ENCODE results near the gene RAB5B.
"Not testable (repeated sequence)": the region's sequence is repeated elsewhere in the genome, so short reads cannot be mapped to it uniquely, and the experiment has no call there.

The RAB5B gene

DNA sequence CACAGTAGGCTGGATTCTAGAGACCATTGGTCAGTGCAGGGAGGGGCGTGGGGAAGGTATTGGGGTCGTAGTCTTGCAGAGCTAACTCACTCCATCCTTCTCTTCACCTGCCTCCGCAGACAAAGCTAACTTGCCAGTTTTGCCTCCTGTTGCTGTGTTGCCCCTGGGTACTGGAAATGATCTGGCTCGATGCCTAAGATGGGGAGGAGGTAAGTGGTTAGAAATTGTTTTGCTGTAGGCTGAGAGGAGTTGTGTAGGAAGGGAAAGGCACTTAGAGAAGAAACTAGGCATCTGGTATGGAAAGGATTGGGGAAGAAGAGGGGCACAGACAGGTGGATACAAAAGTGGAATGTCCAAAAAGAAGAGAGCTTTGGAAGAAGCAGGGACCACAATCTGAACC is 31.8 kb upstream of the RAB5B start:
- no peak for DNase-seq (ENCODE audit: low read depth)

DNA sequence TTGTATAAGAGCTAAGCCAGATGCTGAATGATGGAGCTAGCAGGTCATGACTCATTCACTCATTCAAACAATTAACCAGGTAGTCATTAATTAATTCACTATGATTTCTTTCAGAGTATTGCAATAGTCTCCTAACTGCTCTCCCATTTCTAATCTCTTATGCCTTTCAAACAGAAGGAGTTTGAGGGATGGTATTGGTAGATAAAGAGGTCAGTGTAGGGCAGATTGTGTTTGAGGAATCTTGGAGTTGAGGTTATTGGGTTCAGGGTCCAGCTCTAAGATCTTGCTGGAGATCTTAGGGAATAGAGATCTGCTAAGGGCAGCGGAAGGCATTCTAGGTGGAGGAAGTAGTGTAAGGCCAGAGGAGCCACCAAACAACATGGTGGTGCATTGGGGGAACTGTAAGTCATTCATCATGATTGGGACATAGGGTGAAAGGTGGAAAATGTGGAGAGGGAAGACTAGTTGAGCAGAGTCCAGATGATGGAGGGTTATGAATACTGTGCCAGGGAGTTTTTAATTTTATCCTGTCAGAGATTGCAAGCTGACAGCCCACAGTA is 31.2 kb upstream of the RAB5B start:
- DNase-seq (ENCODE audit: low read depth), result no peak

DNA sequence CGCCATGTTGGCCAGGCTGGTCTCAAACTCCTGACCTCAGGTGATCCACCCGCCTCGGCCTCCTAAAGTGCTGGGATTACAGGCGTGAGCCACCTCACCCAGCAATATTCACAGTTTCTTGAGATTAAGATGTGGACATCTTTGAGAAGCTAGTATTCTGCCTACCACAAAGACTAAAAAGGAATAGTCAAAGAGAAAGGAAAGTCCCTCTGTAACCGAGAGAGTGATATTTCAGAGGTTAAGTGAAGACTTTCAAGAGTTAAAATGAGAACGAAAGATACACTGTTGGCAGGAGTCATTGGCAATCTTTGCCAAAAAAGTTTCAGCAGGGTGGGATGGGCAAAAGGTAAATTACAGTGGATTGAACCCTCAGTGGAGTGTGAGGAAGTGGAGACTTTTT is 27.3 kb upstream of the RAB5B start:
- DNase-seq (ENCODE audit: low read depth), result no peak

DNA sequence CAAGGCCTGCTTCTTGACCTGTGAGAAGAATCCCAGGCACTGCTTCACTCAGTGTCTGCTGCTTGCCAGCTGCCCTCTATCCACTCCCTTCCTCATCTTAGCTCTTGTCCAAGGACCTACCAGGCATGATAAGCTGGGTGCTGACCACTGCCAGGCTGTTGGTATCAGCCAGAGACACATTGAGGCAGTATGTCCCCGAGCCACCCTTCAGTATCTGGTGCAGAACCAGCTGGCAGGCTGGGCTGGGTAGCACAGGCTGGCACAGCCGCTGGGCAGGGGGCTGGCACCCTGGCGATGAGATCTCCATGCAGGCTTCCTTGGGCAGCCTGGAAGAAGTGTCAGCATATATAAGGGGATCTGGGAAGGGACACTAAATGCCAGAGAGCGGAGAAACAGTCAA is 18.5 kb upstream of the RAB5B start:
- DNase-seq (ENCODE audit: low read depth), result no peak

DNA sequence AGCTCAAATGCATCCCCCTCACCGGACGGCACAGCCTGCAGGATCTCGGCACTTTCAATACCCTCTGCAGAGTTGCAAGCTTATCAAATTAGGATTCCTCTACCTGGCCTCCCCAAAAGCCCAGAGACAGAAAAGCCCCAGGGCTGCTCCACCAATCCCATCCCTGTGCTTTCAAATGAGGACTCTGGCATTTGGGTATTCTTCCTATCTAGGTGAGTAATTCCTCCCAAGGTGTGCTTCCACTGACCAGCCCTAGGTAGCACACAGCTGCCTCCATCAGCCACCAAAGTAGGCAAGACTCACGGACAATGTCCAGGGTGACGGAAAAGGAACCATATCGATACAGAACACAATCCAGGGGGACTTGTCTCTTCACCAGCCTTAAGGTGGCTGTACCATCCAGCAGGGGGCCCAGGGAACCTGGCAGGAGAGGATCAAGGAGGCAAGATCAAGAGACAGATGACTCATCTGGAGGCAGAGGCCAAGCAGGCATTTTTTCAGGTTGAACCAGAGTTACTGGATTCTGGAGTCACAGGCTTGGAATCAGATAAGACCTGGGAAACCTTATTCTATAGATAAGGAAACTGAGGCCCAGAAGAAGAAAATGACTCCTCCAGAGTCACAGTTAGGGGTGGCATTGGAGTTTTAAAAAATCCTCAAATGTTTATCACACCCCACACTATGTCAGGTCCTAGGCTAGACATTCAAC is 17.9 kb upstream of the RAB5B start:
- no peak for DNase-seq (ENCODE audit: low read depth)

DNA sequence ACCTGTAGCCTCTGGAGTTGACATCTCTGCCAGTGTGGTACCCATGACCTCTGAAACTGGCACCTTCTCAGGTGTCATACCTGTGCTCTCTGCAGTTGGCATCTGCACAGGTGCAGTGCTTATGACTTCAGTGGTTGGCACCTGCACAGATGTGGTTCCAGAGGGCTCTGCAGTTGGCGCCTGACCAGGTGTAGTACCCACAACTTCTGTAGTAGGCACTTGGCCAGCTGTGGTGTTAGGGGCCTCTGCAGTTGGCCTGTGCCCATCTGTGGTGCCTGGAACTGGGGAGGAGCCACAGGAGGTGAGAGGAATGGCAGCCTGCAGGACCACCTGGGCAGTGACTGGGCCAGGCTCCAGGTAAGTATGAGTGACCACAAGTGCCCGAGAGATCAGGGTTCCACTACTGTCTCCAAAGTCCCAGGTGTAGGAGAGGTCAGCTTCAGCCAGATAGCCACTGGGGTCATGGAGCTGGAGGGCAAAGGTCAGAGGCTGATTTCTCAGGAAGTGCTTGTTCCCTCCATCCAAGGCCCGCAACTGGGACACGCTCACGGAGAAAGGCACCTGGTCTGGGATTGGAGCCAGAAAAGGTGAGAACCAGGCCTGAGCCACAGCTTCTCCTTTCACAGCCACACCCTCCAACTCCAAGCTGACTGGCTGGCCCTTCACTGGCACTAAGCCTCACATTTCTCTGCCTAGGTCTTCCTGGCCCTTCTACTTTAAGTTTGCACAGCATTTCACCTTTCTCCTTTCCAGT is 16.6 kb upstream of the RAB5B start:
- no peak for DNase-seq (ENCODE audit: low read depth)

DNA sequence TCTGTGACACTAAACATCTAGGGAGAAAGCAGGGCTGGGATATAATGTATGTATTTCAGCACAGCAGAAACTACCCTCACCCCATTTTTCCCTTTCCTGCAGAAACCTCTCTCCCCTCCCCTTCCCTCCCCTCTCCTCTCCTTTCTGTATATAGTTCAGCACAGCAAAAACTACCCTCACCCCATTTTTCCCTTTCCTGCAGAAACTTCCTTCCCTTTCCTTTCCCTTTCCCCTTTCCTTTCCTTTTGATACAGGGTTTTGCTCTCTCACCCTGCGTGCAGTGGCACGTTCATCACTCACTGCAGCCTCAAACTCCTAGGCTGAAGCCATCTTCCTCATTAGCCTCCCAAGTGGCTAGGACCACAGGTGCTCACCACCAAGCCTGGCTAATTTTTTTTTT is 10.1 kb upstream of the RAB5B start:
- DNase-seq (ENCODE audit: low read depth), result no peak

DNA sequence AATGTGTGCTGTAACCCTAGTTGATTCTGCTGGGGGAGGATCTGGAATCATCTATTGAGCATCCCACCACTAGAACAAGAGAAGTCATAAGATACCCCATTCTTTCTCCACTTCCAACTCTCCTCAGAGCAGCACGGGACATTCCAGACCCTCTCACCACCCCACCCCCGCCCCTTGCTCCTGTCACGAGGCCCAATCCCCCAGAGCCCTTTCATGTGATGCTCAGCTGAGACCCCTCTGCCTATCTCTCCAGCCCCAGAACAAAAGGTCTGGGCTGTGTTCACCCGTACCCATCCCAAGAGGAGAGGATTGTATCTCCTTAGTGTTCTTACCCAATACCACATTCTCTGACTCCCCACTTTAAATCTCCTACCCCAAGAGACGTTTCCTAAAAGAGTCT is 8.6 kb upstream of the RAB5B start:
- DNase-seq (ENCODE audit: low read depth), result no peak

DNA sequence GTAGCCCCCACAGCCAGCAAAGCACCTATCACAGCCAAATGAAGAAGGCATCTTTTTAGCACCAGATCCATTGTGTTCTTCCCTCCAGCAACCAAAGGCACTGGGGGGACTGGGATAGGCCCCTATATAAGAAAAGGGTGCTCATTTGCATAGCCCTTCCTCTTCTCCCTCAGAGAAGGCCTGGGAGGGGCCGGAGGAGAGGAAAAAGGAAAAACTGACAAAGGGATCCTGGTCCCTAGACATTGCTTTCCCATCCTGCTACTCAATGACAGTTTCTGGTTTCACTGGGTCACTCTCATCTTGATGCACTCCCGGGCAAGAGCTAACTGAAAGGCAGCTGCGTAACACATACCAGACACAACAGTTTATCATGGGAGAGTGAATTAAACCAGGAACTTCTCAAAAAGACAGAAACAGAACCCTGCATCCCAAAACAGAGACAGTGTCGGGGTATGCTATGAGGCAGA is 7.9 kb upstream of the RAB5B start, which contains the start of gene PMEL:
TSS of gene PMEL (minus strand) at position 102 of the 467 bp plus-strand sequence. CDS start at position 71, 31 bp downstream.
- DNase-seq (ENCODE audit: low read depth), result no peak

DNA sequence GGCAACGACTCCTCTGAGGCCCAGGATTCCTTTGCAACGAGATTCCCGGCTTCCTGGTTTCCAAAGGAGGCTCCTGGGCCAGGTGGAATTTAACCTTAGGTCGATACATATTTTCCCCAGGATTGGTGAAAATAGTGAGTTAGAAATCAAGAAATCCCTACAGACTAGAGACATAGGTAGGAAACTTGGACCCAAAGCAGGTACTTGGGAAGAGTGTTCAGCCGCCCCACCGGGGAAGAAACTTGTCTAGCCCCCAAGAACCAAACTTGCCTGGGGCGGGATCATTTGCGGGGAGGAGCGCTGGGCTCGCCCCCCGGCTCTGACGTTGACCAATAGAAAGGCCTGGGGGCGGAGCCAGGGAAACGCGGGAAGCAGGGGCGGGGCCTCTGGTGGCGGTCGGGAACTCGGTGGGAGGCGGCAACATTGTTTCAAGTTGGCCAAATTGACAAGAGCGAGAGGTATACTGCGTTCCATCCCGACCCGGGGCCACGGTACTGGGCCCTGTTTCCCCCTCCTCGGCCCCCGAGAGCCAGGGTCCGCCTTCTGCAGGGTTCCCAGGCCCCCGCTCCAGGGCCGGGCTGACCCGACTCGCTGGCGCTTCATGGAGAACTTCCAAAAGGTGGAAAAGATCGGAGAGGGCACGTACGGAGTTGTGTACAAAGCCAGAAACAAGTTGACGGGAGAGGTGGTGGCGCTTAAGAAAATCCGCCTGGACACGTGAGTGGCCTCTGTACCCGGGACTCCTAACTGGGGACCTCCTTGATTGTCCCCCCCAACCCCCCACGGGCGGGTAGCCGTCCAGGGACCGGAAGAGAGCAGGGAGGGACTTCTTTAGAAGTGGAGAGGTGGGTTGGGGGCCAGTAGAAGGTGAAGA is 7.2 kb upstream of the RAB5B start, which contains the start of gene CDK2:
TSS of gene CDK2 (plus strand) at position 423 of the 874 bp plus-strand sequence. CDS start at position 602, 179 bp downstream.
- DNase-seq (ENCODE audit: low read depth), result peak; percentile 89

DNA sequence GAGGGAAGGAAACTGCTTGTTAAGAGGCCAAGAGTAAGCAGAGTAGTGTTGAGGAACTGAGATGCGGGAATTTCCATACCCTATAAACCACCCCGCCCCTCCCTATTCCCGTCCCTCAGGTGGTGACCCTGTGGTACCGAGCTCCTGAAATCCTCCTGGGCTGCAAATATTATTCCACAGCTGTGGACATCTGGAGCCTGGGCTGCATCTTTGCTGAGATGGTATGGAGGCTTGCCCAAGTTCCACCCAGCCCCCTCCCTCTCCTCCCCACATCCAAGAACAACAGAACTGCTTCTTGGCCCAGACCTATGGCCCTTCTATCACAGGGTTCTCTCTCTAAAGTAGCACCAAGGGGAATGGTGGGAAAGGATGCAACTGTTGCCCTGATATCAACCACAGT is 4.5 kb upstream of the RAB5B start:
- no peak for DNase-seq (ENCODE audit: low read depth)

DNA sequence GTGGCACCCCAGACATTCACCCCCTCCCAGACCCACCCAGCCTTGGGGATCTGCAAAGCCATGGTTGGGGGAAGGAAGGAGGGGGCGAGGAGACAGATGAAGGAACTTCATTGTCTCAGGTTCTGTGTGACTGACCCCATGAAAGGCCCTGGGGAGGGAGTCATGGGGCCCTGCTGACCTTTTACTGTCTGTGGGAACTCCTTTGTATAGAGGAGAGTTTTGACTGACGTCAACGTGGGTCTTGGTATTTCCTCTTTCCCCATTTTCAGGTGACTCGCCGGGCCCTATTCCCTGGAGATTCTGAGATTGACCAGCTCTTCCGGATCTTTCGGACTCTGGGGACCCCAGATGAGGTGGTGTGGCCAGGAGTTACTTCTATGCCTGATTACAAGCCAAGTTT is 3.1 kb upstream of the RAB5B start:
- DNase-seq (ENCODE audit: low read depth), result no peak

DNA sequence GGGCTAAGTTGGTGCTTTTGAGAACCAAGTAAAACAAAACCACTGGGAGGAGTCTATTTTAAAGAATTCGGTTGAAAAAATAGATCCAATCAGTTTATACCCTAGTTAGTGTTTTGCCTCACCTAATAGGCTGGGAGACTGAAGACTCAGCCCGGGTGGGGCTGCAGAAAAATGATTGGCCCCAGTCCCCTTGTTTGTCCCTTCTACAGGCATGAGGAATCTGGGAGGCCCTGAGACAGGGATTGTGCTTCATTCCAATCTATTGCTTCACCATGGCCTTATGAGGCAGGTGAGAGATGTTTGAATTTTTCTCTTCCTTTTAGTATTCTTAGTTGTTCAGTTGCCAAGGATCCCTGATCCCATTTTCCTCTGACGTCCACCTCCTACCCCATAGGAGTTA is 1.8 kb upstream of the RAB5B start:
- no peak for DNase-seq (ENCODE audit: low read depth)

DNA sequence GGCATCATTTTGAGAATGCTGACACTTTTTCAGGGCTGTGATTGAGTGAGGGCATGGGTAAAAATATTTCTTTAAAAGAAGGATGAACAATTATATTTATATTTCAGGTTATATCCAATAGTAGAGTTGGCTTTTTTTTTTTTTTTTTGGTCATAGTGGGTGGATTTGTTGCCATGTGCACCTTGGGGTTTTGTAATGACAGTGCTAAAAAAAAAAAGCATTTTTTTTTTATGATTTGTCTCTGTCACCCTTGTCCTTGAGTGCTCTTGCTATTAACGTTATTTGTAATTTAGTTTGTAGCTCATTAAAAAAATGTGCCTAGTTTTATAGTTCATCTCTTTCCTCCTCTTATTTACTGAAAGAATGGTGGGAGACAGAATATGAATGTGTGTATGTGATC is 1.4 kb upstream of the RAB5B start:
- DNase-seq (ENCODE audit: low read depth), result no peak

DNA sequence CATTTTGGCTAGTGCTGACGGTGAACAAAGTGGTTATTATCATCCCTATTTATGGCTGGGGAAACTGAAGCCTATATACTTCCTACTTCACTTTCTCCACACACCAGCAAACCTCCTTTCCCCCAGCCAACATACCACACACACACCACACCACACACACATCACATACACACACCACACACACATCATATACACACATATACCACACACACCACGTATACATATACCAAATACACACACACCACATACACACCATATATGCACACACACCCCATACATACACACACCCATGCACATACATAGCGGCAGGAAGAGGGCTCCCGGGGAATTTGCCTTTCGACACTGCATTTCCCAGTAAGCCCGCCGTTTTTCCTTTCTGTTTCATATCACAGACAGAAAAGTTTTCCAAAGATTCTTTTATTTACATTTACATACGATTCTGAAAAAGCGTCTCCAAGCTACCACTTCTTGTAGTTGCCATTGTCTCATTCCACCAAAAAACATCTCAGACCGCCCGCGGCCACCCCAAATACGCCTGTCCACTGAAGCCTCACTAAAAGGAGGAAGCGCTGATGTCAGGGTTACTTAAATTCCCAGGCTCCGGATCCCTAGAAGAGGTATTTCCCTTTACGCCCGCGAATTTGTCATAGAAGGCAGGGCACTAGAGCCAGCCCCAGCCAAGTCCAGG is 823 bp upstream of the RAB5B start:
- no peak for DNase-seq (ENCODE audit: low read depth)

DNA sequence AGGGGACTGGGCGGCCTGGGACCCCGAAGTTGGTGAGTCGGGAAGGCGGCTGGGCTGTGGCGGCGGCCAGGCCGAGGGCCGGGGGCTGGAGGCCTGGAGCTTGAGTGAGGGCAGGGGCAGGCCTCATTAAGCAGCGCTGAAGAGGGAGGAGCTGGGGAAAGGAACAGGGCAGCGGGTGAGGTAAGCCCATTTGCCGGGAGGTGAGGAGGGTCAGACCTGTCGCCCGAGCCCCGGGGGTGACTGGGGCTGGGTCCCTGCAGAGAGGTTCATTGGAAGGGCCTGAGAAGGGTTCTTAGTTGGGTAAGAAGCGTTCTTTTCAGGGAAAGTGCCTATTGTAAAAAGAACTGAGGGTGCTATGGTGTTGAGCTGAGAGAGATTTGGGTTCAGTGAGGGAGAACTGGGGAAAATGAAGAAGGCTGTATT is 441 bp downstream of the RAB5B start:
- DNase-seq (ENCODE audit: low read depth), result no peak

DNA sequence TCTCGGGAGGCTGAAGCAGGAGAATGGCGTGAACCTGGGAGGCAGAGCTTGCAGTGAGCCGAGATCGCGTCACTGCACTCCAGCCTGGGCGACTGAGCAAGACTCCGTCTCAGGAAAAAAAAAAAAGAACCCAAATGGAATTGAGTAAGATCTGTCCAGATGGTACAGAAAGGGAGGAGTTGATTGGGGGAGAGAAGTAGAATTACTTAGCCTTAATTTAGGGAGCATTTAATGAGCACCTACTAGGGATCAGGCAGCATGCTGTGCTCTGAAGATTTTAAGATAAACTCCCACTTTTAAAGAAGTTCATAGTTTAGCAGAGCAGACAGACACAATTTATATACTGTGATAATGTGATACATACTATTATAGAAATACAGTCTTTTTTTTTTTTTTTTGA is 4.5 kb downstream of the RAB5B start:
- no peak for DNase-seq (ENCODE audit: low read depth)

DNA sequence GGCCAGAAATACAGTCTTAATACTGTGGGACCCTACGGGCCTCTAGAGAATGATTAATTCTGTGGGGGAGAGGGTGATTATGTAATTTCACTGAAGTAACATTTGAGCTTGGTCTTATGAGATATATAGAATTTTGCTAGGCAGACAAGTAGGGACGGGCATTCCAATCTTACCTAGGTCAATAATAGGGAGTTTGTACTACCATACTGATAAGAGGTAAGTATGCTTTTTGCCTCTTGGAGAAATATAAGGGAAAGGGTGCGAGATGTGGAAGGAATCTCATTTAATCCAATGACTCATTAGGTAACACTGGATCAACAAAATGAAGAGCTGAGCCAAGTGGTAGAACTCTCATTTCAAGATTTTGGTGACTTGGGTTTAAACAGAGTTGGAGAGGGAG is 5.2 kb downstream of the RAB5B start:
- no peak for DNase-seq (ENCODE audit: low read depth)

DNA sequence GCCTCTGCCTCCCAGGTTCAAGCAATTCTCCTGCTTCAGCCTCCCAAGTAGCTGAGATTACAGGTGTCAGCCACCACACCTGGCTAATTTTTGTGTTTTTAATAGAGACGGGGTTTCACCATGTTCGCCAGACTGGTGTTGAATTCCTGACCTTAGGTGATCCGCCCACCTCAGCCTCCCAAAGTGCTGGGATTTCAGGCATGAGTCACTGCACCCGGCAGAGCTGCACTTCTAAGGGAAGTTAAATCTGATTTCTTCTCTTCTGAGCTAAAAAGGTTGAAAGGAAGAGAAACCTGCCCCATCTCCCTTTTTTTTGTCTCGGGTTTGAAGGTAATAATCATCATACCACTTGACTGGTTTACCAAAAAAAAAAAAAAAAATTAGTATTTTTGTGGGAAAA is 8.0 kb downstream of the RAB5B start:
- DNase-seq (ENCODE audit: low read depth), result not testable (repeated sequence)

DNA sequence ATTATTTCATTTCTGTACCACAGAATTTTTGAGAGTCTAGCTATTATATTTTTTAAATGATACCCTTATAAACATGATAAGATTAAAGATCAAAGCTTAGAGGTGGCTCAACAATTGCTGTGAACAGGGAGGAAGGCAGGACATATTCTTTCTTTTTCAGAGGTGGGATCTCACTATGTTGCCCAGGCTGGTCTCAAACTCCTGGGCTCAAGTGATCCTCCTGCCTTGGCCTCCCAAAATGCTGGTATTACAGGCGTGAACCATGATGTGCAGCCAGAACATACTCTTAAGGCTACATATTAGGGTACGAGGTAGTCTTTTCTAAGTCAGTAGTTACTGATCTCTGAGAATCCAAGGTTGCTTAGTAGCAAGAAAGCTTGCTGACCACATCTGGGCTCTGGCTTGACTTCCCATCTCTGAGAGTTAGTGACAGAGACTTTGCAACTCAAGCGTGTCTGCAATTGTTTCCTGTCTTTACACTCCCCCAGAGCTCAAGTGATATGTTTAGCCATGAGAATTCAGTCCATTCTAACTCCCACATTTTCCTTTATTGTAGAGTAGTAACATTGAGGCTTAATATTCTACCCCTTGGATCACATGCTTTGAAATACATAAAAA is 8.6 kb downstream of the RAB5B start:
- DNase-seq (ENCODE audit: low read depth), result no peak

DNA sequence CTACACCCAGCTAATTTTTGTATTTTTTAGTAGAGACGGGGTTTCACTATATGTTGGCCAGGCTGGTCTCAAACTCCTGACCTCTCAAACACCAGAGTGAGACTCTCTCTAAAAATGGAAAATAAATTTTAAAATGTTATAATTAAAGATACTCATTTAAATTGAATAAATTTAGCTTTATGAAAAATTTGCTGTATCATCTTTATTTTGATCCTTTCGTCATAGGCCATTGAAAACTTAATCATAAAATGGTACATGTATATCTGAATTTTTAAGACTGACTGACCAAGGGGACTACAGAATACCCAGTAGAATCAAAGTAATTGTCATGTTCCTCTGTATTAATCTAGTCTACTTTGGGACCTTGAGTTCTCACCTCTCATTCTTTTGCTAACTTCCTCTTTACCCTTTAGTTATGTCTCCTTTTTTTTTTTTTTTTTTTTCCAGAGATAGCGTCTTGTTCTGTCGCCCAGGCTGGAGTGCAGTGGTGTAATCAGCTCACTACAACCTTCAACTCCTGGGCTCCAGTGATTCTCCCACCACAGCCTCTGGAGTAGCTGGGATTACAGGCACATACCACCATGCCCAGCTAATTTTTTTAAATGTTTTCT is 9.5 kb downstream of the RAB5B start:
- DNase-seq (ENCODE audit: low read depth), result no peak
